GM12872 (cell line): ENCODE measurements around the gene DNM3.

Experiments used
- TF ChIP-seq, protein P1 (sequence below): IDR thresholded peaks from 3 replicates; pipeline ENCODE4 v1.5.1; 2011; ENCODE audit warnings: low read depth, mild to moderate bottlenecking, low read length, moderate library complexity; ENCODE audit not compliant: insufficient read depth

DNM3 gene

DNA sequence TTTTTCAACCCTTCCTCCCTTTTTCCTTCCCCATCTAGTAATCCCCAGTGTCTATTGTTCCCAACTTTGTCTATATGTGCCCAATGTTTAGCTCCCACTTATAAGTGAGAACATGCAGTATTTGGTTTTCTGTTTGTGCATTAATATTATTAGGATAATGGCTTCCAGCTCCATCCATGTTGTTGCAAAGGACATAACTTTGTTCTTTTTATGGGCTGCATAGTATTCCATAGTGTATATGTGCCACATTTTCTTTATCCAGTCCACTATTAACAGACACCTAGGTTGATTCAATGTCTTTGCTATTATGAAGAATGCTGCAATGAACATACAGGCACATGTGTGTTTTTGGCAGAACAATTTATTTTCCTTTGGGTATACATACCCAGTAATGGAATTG lies 458.2 kb downstream of the DNM3 start:
- TF ChIP-seq, protein P1, sequence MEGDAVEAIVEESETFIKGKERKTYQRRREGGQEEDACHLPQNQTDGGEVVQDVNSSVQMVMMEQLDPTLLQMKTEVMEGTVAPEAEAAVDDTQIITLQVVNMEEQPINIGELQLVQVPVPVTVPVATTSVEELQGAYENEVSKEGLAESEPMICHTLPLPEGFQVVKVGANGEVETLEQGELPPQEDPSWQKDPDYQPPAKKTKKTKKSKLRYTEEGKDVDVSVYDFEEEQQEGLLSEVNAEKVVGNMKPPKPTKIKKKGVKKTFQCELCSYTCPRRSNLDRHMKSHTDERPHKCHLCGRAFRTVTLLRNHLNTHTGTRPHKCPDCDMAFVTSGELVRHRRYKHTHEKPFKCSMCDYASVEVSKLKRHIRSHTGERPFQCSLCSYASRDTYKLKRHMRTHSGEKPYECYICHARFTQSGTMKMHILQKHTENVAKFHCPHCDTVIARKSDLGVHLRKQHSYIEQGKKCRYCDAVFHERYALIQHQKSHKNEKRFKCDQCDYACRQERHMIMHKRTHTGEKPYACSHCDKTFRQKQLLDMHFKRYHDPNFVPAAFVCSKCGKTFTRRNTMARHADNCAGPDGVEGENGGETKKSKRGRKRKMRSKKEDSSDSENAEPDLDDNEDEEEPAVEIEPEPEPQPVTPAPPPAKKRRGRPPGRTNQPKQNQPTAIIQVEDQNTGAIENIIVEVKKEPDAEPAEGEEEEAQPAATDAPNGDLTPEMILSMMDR, result no peak

DNA sequence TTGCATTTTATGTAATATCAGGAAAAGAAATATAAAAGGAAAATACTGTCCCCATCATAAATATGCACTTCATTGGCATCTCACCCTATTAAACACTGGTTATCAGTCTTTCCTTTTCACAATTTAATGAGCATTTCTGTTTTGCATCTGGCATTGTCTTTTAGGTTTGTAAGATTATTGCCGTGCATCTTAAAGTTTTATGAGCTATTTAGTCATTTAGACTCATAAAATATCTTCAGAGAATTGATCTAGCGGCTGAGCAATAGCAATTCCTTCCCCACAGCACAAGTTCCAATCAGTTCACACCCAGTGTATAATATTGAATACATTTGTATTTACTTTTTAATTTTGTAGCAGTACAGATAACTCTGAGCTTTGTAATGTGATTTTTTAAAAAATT lies 466.8 kb downstream of the DNM3 start:
- TF ChIP-seq, protein P1, result no peak

DNA sequence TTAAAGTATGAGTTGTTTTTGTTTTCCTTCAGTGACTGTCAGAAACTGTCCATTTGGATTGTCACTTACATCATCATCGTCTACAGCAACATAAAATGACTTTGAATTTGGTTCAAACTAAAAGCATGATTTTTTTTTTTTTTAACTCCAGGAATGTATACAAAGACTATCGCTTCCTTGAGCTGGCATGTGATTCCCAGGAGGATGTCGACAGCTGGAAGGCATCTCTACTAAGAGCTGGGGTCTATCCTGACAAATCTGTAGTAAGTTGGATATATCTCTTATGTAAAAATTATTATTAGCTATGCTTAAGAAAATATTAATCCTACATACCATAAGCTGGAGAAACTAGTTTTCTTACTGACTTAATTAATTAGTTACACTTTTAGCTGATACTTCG lies 467.3 kb downstream of the DNM3 start:
- TF ChIP-seq, protein P1, result no peak

DNA sequence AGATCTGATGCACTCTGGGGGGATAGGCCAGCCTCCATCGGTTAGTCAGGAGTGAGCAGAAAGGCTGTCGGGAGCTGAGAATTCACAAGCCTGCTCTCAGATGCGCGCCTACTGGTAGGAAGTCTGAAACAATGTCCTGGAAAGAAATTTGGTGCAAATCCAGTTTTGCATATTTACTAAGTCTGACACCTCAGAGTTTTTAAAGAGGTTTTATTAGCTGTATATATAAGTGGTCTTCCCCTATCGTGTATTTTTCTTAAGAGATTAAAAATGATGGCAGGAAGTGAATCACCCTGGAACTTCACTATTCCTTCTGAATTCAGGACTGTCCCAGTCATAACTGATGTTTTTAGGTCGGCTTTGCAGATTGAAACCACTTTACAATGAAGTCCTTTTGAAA lies 479.4 kb downstream of the DNM3 start:
- TF ChIP-seq, protein P1, result no peak

DNA sequence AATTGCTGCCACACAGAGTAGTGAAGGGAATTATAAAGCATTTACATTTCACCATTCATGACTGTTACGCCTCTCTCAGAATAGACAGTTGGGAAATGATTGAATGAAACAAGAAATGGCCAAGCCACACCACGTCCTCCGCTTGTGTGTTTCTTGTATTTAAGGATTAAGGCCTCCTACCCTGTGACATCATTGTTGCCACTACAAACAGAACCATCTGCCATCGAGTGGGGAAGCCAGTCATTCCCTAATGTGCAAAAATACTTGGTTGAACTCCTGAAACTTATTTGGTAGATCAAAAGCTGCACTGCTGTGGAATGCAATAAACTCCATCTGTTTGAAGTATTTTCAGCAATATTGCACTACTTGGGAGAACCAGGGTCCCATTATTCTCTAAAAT lies 480.2 kb downstream of the DNM3 start:
- TF ChIP-seq, protein P1, result no peak

DNA sequence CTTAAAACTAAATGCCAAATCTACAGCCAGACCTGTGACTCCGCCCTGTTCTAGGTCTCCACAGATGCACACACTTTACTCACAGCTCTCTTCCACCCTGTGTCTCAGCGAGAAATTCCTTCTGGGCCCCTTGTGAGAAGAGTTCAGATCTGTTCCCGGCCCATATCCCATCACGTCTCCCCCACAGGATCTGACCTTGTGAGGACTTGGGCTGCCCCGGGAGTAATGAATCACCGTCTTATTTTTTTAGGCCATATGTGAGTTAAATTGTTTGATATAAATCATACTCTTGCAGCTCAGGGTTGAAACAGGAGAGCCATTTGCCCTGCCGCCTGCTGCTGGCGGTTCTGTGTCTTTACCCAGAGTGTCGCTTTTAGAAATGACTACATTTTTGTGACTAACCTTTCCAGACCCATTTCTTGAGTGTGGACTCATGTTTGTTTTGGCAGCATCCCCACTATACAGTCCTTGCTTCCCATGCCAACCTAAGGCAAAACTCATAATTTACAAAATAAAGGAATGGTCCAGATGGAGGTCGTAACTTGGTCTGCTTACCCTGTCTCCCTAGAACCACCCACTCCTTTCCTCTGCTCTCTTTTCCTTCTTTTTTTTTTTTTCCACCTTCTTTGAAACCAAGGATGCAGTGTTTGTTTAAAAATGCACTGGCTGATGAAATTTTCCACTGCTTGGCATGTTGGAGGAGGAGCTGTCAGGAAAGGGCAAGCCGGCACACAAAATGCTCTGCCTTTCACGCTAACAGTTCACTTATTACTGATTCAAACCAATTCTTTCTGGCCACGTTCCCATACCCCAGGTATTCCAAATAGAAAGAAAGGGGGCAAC lies 481.1 kb downstream of the DNM3 start:
- TF ChIP-seq, protein P1, result no peak

DNA sequence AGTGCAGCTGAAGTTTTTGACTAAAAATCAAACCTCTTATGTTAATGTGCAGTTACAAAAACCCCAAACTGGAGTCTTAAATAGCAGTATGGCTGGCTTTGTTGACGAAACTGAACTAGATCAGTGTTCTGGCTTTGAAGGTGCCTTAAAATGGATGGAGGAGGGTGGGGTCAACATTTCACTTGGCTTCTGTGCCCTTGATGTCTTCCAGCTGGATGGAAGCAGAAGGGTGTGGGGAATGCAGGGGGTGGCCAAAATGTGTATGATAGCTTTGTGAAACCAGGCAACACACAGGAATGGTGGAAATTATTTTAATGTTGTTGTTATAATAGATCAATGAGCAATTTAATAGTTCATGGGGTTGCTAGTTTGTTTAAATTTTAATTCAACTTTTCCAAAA lies 482.4 kb downstream of the DNM3 start:
- TF ChIP-seq, protein P1, result no peak

DNA sequence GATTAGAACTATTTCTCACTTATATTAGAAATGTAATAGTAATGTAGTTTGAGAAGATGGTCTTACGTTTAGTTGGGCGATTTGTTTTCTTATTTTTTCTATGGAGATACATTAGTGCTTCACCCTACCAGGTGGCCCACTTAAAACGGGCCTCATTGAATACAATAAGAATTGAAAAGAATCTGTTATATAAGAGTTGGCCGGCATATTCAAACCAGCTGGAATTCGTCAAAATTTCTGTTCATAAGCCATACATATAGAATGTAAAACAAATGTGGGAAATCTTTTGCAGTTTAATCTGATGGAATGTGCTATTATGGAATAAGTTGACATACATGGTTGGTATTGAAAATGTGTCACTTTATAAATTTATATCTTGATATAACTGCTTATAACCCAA lies 482.8 kb downstream of the DNM3 start:
- TF ChIP-seq, protein P1, result no peak
